ENCODE results near the gene TSC22D1. TPM values are rescaled to one million over a fixed set of nuclear protein-coding genes. Genes with fewer than 3 reads are reported as not detected.

Gene TSC22D1
- total RNA-seq (2022; extraction: Qiagen RNA extraction; ENCODE audit: low read depth) = 48.6 to 71.6 TPM (median 66.8 TPM) in 5 replicates

DNA sequence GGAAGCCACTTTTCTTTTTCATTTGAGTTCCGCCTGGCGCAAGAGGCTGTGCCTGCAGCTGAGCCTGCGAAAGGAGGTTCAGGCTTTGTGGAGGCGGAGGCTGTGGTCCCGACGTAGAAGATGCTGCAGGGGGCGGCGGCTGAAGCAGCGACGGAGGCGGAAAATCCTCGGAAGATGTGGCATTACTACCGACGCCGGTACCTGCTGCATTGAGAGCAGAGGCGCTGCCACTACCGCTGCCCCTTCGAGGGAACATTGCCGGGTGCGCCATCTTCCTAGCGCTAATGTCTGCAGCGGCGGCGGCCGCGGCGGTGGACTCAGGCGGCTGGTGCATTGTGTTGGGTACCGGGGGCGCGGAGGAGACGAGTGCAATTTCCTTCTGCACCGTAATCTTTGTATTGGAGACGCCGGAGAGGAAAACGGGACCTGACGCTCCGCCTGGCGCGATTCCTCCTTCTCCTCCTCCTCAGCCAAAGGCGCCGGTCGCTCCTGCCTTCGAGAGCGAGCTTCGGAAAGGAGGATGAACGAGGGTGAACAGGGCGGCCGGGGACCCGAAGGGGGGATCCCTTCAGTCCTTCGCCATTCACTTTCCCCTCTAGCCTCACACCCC is at the start of gene TSC22D1:
TSC22D1 (minus strand) TSS at position 590 of the 610 bp plus-strand sequence; CDS start at position 334, 256 bp downstream.

Other genes with a start within 250 kb of the TSC22D1 start
- gene SERP2, start 202.5 kb downstream of the TSC22D1 start, total RNA-seq (2022; extraction: Qiagen RNA extraction; ENCODE audit: low read depth) = not detected in 5 replicates

Measured in A549 treated with ZK216348 at 1 μM for 4 hours (cell line).